CD14-positive monocyte (primary cell): ENCODE results near the gene CHAF1A. TPM values are rescaled to one million over a fixed set of nuclear protein-coding genes. Genes with fewer than 3 reads are reported as not detected.

Source experiments
- DNase-seq, 3 donors: peaks; one replicate each; pipeline ENCODE4 v3.0.0-alpha.2; 2011 to 2022
- H2AFZ ChIP-seq: 2 replicates; pipeline ENCODE4 v1.6.0; 2012; ENCODE audit warnings: mild to moderate bottlenecking, low read depth, low read length, inconsistent platforms; ENCODE audit not compliant: insufficient read depth, poor library complexity, severe bottlenecking
- H3K27ac ChIP-seq, 2 donors: 1 replicate in 1 of 2; 2 replicates in 1 of 2; pipeline ENCODE4 v1.5.1; 2012 to 2013; ENCODE audit warnings: low read length in 2 of 2, control low read depth in 1 of 2, inconsistent platforms in 1 of 2, low read depth in 1 of 2, mild to moderate bottlenecking in 1 of 2
- H3K27me3 ChIP-seq, 2 donors: one replicate each; pipeline versions ENCODE4 v1.6.0 to v1.6.1; 2011 to 2013; ENCODE audit warnings: low read length in 2 of 2; ENCODE audit not compliant: control insufficient read depth in 2 of 2, insufficient read depth in 2 of 2
- H3K36me3 ChIP-seq, 2 donors: replicated peaks in 1 of 2; 1 replicate in 1 of 2; 2 replicates in 1 of 2; pipeline versions ENCODE4 v1.5.1 to v1.6.1; 2012 to 2013; ENCODE audit warnings: low read length in 2 of 2, control low read depth in 1 of 2, inconsistent platforms in 1 of 2, mild to moderate bottlenecking in 1 of 2; ENCODE audit not compliant: insufficient read depth in 2 of 2, control insufficient read depth in 1 of 2
- H3K4me1 ChIP-seq, 2 donors: 1 replicate in 1 of 2; 2 replicates in 1 of 2; pipeline versions ENCODE4 v1.5.1 to v1.6.1; 2012 to 2013; ENCODE audit warnings: low read length in 2 of 2, control low read depth in 1 of 2, inconsistent platforms in 1 of 2, mild to moderate bottlenecking in 1 of 2, moderate library complexity in 1 of 2; ENCODE audit not compliant: insufficient read depth in 2 of 2, control insufficient read depth in 1 of 2
- H3K4me2 ChIP-seq: replicated peaks from 2 replicates; pipeline ENCODE3; 2012; ENCODE audit warnings: low read length, moderate library complexity, mild to moderate bottlenecking; ENCODE audit not compliant: poor library complexity, severe bottlenecking; ENCODE audit errors: extremely low read depth
- H3K4me3 ChIP-seq, 3 experiments: fragments of 200-600 bp in 1 of 3; sonication (generic) in 1 of 3; replicated peaks in 1 of 3; 1 replicate in 2 of 3; 2 replicates in 1 of 3; pipeline ENCODE4 v1.5.1; 2011 to 2013; ENCODE audit warnings: low read length in 3 of 3, mild to moderate bottlenecking in 3 of 3, control low read depth in 2 of 3, low read depth in 2 of 3, inconsistent platforms in 1 of 3, moderate library complexity in 1 of 3
- H3K79me2 ChIP-seq: 2 replicates; pipeline ENCODE4 v1.6.0; 2012; ENCODE audit warnings: mild to moderate bottlenecking, control low read depth, inconsistent platforms, low read length, moderate library complexity; ENCODE audit not compliant: insufficient read depth
- H3K9ac ChIP-seq: 2 replicates; pipeline ENCODE4 v1.6.0; 2017; ENCODE audit warnings: low read length, mild to moderate bottlenecking; ENCODE audit not compliant: insufficient read depth, poor library complexity, severe bottlenecking
- H3K9me3 ChIP-seq, 2 donors: replicated peaks in 1 of 2; 1 replicate in 1 of 2; 2 replicates in 1 of 2; pipeline versions ENCODE4 v1.5.1 to v1.6.1; 2012 to 2013; ENCODE audit warnings: low read length in 2 of 2, control low read depth in 1 of 2; ENCODE audit not compliant: control insufficient read depth in 1 of 2, insufficient read depth in 1 of 2
- H4K20me1 ChIP-seq: 2 replicates; pipeline ENCODE4 v1.6.0; 2012; ENCODE audit warnings: mild to moderate bottlenecking, low read length, control low read depth, moderate library complexity; ENCODE audit not compliant: insufficient read depth
- H3K27ac Mint-ChIP-seq, 7 donors: one replicate each; pipeline ENCODE4 v1.8.0; 2020; ENCODE audit warnings: mild to moderate bottlenecking in 7 of 7, mixed read lengths in 7 of 7, moderate library complexity in 6 of 7, inconsistent platforms in 2 of 7
- H3K27me3 Mint-ChIP-seq, 3 donors: one replicate each; pipeline ENCODE4 v1.8.0; 2021 to 2022; ENCODE audit warnings: low read depth in 3 of 3, mild to moderate bottlenecking in 3 of 3, mixed read lengths in 3 of 3, moderate library complexity in 3 of 3, inconsistent platforms in 1 of 3
- H3K36me3 Mint-ChIP-seq, 2 donors: one replicate each; pipeline ENCODE4 v1.8.0; 2020; ENCODE audit warnings: mixed read lengths in 2 of 2, inconsistent platforms in 1 of 2, mild to moderate bottlenecking in 1 of 2
- H3K4me1 Mint-ChIP-seq: one replicate; pipeline ENCODE4 v1.8.0; 2020; ENCODE audit warnings: mild to moderate bottlenecking, mixed read lengths
- H3K4me3 Mint-ChIP-seq, 2 donors: one replicate each; pipeline ENCODE4 v1.8.0; 2020; ENCODE audit warnings: mild to moderate bottlenecking in 2 of 2, mixed read lengths in 2 of 2, moderate library complexity in 1 of 2
- H3K9me3 Mint-ChIP-seq, 7 donors: one replicate each; pipeline ENCODE4 v1.8.0; 2020 to 2022; ENCODE audit warnings: mixed read lengths in 7 of 7, mild to moderate bottlenecking in 6 of 7, moderate library complexity in 6 of 7, inconsistent platforms in 2 of 7
- CTCF ChIP-seq: fragments of 200-600 bp; IDR thresholded peaks from one replicate; pipeline ENCODE4 v1.8.0; 2022; ENCODE audit warnings: antibody characterized with exemption, mild to moderate bottlenecking
- WGBS: methylation state at CpG from one replicate; pipeline ENCODE4 v1.1.5; 2013; ENCODE audit warnings: missing lambda C conversion rate; ENCODE audit not compliant: insufficient coverage; 5-methylcytosine and 5-hydroxymethylcytosine counted together
- intact Hi-C, 2 donors: fragments of 100-400 bp; cut with micrococcal nuclease; formaldehyde crosslinking; loops; one replicate each; pipeline versions ENCODE4 v1.15.0 to v1.15.1; 2023
- polyA plus RNA-seq, 3 donors: library from polyadenylated mRNA; depleted of rRNA in 1 of 3; unstranded in 2 of 3; stranded (reverse) in 1 of 3; fragments of 300-500 nt in 2 of 3; fragments of >200 nt in 1 of 3; fragmentation: Illumina TruSeq in 2 of 3; gene quantifications; 1 replicate in 2 of 3; 2 replicates in 1 of 3; pipeline ENCODE4 v1.2.3, GENCODE V29; 2012 to 2021

The CHAF1A gene
- polyA plus RNA-seq, 3 donors = 4.4 to 26.4 (median 5.4) TPM

- no peak for TF ChIP-seq CTCF
- H3K4me2 ChIP-seq = no peak overlapping the region
- Mint-ChIP-seq H3K4me3 (no peak overlapping the region), H3K27ac (no peak overlapping the region), H3K36me3 (peaks cover 40 to 80% of the 10 kb centered on the region in 2 donors), H3K4me1 (peaks cover 9% of the 10 kb centered on the region), H3K27me3 (no peaks in the 10 kb centered on the region), H3K9me3 (peaks cover 0 to 2% (median 0%) of the 10 kb centered on the region in 7 donors)
- intact Hi-C loops = no loop called here
- peaks cover 33 to 56% of the 10 kb centered on the region in 2 donors for H3K36me3 ChIP-seq
- peaks cover 42% of the 10 kb centered on the region for H3K79me2 ChIP-seq
- no peak overlapping the region for H2AFZ ChIP-seq
- H3K9me3 ChIP-seq = no peaks in the 10 kb centered on the region
- H3K4me1 ChIP-seq = peaks cover 12 to 15% of the 10 kb centered on the region in 2 donors
- 96% methylated on average over 4 of the region's 10 CpGs for WGBS
- H3K9ac ChIP-seq = no peak overlapping the region
- H3K27me3 ChIP-seq = no peaks in the 10 kb centered on the region
- no peak overlapping the region for H3K4me3 ChIP-seq
- DNase-seq = no peak
- no peaks in the 10 kb centered on the region for H4K20me1 ChIP-seq
- no peak overlapping the region for H3K27ac ChIP-seq
These were observed 34.7 kb downstream of the CHAF1A start for GRCh38 chr19:4437103-4437502.

GRCh38 chr19:4439243-4439642 is 36.8 kb downstream of the CHAF1A start:
- no peak for TF ChIP-seq CTCF
- Histone ChIP-seq H3K27me3 (no peaks in the 10 kb centered on the region), H3K4me3 (no peak overlapping the region), H3K27ac (no peak overlapping the region), H4K20me1 (peaks cover 5% of the 10 kb centered on the region), H3K79me2 (peaks cover 27% of the 10 kb centered on the region), H3K9me3 (no peaks in the 10 kb centered on the region), H3K9ac (no peak overlapping the region), H3K36me3 (peaks cover 30 to 55% of the 10 kb centered on the region in 2 donors), H3K4me2 (no peak overlapping the region), H2AFZ (no peak overlapping the region), H3K4me1 (no peaks in the 10 kb centered on the region)
- DNase-seq = no peak
- H3K27ac Mint-ChIP-seq = peak overlapping the region in 3 of 7 donors; percentile 2 to 46 (median 6)
- H3K4me1 Mint-ChIP-seq = peaks cover 3% of the 10 kb centered on the region
- peaks cover 35 to 74% of the 10 kb centered on the region in 2 donors for H3K36me3 Mint-ChIP-seq
- peaks cover 0 to 2% (median 0%) of the 10 kb centered on the region in 7 donors for H3K9me3 Mint-ChIP-seq
- WGBS = over 99% methylated on average over 12 of the region's 12 CpGs
- H3K27me3 Mint-ChIP-seq = no peaks in the 10 kb centered on the region
- intact Hi-C loops = no loop called here
- H3K4me3 Mint-ChIP-seq = no peak overlapping the region
